GM18505 (cell line): ENCODE data around the gene WSCD2.

Experiments used
- ATAC-seq: cut with Tn5 transposase; IDR thresholded peaks from one replicate; pipeline ENCODE4 v1.9.1; 2021; ENCODE audit not compliant: unreplicated experiment
- POLR2A ChIP-seq: IDR thresholded peaks from 4 replicates; pipeline ENCODE4 v1.6.1; 2011; ENCODE audit warnings: borderline replicate concordance; ENCODE audit not compliant: insufficient read depth, insufficient read length; ENCODE audit errors: extremely low read depth

WSCD2 gene

DNA sequence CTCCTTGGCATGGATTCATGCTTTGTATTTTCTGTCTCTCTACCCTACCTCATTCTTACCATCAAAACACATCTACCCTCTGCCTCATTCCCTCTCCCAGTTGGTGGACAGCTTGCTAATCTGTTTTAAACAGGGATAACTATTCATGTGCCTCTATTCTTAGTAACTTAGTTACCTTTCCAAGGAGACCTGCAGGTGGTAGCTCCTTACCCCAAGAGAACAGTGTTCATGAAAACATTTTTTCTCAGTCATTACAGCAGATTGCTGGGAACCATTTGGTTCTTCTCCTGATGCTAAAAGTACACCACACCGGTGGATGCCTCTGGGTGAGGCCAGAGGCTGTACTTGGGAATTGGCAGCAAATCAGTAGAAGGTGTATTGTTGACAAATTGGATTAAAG lies 137.0 kb downstream of the WSCD2 start:
- no peak for TF ChIP-seq POLR2A
- ATAC-seq = no peak

DNA sequence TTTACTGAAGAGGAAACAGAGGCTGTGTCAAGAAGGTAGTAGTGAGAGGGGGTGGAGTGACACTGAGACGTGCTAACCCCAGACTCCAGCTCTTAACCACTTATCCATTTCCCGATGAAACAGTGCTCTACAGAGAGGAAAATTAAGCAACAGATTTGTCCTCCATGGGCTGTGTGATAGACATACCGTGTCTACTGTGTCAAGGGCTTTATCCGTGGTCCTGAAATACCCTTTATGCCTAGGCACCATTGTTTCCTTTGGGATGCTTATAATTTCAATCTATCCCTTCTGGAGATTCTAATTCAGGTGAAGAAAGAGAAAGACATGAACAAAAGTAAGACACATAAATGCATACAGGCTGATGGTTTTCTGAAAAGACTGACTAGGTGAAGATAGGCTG lies 138.4 kb downstream of the WSCD2 start:
- no peak for ATAC-seq
- no peak for TF ChIP-seq POLR2A

DNA sequence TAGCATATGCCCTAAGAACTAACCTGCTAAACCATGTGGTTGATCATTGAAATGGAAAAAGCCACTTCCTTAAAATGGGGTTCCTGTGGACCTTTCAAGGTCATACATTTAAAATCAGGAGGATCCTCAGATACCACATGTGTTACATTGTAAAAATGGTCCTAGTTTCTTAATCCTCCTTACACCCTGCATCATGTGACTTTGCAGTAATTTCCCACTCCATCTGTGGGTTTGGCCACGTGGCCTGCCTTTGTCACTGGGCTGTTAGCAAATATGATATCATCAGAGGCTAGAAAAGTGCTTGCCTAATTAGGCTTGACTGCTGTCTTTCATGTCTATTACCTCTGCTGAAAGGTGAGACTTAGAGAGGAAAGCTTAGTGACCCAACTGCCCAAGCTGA lies 139.3 kb downstream of the WSCD2 start:
- ATAC-seq = no peak

DNA sequence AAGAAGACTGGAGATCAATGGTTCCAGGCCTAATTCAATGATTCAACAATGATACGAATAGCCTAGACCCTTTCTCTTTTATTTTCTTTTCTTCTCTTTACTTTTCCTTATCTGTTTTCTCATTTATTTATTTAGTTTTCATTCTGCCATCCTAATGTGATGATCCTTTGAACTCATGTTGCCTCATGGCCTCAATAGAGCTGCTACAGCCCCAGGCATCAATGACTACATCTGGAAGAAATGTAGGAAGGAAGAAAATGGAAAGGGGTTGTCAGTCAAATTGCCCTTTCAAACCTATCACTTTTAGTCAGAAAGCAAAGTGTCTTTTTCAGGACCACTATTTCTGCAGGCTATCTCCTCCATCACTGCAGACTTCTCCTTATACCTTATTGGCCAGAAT lies 140.1 kb downstream of the WSCD2 start:
- ATAC-seq = no peak
- TF ChIP-seq POLR2A = no peak

More for the DNA sequence above, 139.3 kb downstream of the WSCD2 start:
- TF ChIP-seq POLR2A = no peak

DNA sequence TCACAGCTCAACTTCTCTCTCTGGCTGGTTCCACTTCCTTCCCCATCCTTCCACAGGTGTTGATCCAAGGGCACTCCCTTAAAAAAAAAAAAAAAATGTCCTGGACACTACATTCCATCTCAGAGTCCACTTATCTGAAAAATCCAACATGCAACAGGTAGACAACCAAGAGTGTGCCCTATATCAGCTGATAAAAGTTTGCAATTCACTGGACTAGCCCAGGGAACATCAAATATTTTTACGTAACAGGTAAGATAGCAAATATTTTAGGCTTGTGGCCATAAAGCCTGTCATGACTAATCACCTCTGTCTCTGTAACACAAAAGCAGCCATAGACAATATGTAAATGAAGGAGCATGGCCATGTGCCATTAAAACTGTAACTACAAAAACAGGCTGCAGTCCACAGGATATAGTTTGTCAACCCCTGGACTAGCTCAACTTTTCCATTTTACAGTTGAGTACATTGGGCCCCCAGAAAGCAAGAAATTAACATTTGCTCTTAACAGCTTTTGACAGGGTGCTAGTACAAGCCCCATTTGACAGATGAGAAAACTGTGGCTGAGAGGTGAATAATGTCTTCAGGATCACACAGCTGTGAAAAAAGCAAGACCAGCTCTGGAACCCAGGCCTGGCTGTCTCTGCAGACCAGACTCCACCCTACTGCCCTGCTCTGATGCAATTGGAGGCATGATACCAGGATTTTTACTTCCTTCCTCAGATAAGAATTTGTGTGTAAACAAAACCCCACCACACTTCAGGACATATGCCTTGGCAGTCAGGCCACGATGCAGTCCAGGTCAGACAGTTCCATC lies 141.2 kb downstream of the WSCD2 start:
- TF ChIP-seq POLR2A = no peak
- ATAC-seq = no peak

DNA sequence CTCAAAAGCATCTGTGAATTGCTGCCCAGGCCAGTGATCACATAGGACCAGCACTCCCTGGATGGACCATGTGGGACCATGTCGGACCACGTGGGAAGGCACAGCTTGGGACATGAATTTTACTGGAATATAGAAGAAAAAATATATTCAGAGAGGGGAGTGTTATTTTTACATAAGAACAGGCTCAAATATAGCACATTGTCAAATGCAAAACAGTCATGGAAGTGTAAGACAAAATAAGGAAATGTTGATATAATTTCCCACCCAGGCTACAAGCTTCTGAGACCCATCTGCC lies 141.7 kb downstream of the WSCD2 start:
- no peak for TF ChIP-seq POLR2A
- ATAC-seq = no peak

DNA sequence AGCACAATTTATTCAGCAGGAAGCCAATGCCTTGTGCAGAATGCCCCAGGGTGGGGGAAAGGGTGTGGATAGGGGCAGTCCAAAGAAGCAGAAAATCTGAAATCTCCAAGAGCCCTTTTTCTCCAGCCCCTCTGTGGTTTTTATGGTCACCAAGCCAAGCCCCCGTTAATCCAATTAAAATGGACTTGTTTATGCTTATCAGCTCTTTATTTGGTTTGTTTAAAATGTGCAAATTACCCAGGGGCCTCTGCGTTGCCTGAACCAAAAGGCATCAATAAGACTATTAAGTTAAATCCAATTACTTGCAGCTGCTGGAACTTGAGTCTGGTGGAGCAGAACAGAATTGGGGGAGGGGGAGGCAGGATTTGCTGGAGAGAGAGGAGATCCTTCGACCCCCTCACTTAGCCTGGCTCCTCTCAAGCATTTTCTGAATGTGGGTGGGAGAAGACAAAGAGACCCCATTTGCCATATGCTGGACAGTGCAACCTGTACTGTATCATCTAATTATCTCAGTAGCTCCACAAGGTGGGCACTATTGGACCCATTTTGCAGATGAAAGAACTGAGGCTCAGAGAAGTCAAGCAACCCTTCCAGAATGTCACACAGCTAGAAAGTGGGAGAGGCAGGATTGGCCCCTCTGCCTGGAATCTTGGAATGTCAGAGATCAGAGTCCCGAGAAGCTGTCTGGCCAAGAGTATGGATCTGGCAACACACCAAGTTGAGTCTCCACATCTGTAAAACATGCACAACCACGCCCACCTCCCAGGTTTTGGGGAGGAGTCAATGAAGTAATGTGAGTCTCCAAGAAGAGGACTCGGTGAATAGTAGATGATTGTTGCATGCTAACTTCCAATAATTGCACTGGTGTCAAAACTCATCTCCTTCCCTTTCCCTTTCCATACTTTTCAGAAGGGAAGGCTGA lies 143.1 kb downstream of the WSCD2 start:
- no peak for ATAC-seq
- TF ChIP-seq POLR2A = no peak

DNA sequence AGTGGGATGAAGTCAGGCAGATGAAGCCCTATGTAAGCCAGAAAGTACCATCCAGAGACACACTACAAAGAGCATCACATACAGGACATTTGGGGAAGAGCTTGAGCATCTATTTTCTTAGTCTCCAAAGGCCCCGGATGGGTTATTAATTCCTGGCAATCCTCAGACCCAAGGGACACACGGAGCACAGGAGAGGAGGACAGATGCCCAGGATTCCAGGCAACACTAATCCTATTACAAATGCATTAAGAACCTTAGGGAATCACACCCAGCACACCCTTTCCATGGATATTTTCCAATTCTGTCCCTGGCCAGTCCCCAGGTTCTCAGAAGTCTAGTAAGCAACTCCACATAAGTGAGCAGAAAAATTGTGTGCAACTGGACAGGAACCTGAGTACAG lies 144.1 kb downstream of the WSCD2 start:
- TF ChIP-seq POLR2A = no peak
- ATAC-seq = no peak

DNA sequence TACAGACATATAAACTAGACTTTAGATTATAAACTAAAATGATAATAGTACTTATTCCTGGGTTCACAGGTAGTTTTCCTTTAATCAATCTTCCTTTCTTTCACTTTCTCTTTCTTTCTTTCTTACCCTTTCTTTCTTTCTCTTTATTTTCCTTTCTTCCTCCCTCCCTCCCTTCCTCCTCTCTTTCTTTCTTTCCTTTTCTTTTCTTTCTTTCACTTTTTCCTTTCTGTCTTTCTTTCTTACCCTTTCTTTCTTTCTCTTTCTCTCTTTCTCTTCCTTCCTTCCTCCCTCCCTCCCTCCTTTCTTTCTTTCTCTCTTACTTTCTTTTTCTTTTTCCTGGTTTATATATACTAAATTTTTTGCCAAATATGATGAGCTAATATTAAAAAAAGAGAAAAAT lies 148.5 kb downstream of the WSCD2 start:
- ATAC-seq = no peak
- no peak for TF ChIP-seq POLR2A

DNA sequence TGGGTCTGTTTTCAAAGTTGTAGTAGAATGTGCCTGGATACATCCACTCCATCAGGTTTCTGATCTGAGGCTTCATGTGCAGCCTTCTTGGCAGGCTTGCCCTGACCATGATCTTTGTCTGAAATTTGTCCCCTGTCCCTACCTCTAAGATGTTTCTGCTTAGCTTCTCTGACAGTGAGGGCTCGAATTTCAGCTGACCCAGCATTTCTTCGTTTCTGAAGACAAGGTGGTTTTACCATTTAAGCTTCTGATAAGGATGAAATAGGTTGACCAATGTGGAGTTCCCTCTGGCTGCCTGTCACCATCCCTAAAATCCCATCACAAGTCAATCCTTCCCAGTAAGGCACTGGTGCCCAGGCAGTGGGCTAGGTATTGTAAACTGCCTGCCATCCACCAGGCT lies 153.1 kb downstream of the WSCD2 start:
- TF ChIP-seq POLR2A = no peak
- no peak for ATAC-seq

DNA sequence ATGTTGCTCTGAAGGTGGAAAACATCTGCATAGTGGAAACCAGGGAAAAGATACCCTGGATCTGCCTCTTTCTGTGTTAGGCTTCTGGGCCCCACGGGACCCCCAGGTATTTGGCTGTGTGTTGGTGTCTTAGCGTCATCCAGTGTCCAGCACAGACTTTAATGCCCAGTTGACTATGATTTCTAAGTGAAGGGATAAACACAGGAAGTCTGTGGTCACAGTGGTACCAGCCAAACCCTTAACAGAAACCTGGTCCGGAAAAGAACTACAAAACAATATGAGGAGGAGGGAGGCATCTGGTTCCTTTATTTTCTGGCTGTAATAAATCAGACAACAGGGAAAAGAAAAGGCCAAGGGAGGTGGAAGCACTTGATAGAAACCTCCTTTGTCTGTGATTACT lies 153.6 kb downstream of the WSCD2 start:
- no peak for ATAC-seq
- TF ChIP-seq POLR2A = no peak

DNA sequence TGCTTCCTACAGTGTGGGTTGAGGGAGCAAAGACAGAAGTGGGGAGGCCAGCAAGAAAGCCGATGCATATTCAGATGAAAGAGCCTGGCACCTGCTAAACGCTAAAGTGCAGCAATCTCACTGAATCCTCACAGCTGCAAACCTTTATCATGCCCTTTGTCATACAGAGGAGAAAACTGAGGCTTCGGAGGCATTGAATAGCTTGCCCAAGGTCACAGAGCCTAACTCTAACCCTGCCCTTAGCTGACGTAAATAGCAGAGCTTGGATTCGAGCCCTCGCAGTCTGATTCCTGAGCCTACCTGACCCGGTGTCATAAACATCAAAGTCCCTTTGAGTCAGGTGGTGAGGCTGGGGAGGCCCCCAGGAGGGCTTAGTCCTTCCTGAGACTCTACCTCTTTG lies 155.1 kb downstream of the WSCD2 start:
- TF ChIP-seq POLR2A = no peak
- ATAC-seq = no peak

DNA sequence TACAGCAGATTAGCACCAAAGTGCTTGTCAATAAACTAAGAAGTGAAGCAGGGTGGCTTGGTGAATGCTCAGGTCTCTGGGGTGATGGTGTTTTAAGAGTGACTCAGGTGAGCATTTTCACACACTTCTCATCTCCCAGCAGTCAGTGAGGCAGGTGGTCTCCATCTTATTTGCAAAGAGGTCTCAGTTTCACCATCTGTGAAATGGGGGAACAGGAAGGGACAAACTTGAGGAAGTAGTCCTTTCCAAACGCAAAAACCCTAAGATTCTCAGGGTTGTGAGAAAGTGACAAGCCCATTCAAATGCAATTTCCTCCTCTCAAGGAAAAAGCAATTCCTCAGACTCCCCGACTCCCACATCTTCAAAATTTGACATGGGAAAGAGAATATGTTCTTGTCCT lies 155.9 kb downstream of the WSCD2 start:
- TF ChIP-seq POLR2A = no peak
- no peak for ATAC-seq

DNA sequence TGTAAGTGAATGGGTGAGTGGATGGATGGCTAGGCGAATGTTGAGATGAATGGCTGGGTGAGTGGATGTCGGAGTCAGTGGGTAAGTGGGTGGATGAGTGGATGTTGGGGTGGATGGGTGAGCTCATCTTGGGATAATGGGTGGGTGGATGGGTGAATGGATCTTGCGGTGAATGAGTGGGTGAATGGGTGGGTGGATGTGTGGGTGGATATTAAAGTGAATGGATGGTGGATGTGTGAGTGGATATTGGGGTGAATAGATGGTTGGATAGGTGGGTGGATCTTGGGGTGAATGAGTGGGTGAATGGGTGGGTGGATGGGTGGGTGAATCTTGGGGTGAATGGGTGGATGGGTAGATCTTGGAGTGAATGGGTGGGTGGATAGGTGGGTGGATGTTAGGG lies 158.1 kb downstream of the WSCD2 start:
- no peak for TF ChIP-seq POLR2A

More for the DNA sequence above, 158.1 kb downstream of the WSCD2 start:
- ATAC-seq = no peak
